Measurements from ENCODE around the gene COL9A1. TPM values are rescaled to one million over a fixed set of nuclear protein-coding genes. Genes with fewer than 3 reads are reported as not detected.

Gene COL9A1
- total RNA-seq, 1 experiment from 2014 or later: not detected

- Mint-ChIP-seq H3K27me3 (ENCODE audit: unreplicated experiment) (peaks cover 29% of the 10 kb centered on the region), H3K4me1 (ENCODE audit: low read depth, unreplicated experiment) (peaks cover 7% of the 10 kb centered on the region), H3K36me3 (ENCODE audit: insufficient read depth, unreplicated experiment) (peaks cover 6% of the 10 kb centered on the region), H3K4me3 (ENCODE audit: low read depth, unreplicated experiment) (no peak overlapping the region), H3K9me3 (ENCODE audit: low read depth, unreplicated experiment) (no peaks in the 10 kb centered on the region), H3K27ac (ENCODE audit: unreplicated experiment) (no peak overlapping the region)
- intact Hi-C loops (cut with micrococcal nuclease; ENCODE audit: unreplicated experiment): no loop called here
- CTCF ChIA-PET: no interaction called here
- no peak for DNase-seq
- TF ChIP-seq CTCF (IDR thresholded peaks at IDR 0.05; ENCODE audit: unreplicated experiment): no peak
- BruUV-seq (replicated peaks): no TSS peak
These were observed 20.5 kb downstream of the COL9A1 start for GRCh38 chr6:70282312-70282918.

- Mint-ChIP-seq H3K4me1 (ENCODE audit: low read depth, unreplicated experiment) (peaks cover 7% of the 10 kb centered on the region), H3K4me3 (ENCODE audit: low read depth, unreplicated experiment) (no peak overlapping the region), H3K27me3 (ENCODE audit: unreplicated experiment) (peaks cover 29% of the 10 kb centered on the region), H3K36me3 (ENCODE audit: insufficient read depth, unreplicated experiment) (peaks cover 6% of the 10 kb centered on the region), H3K27ac (ENCODE audit: unreplicated experiment) (no peak overlapping the region), H3K9me3 (ENCODE audit: low read depth, unreplicated experiment) (no peaks in the 10 kb centered on the region)
- no peak for TF ChIP-seq CTCF (IDR thresholded peaks at IDR 0.05; ENCODE audit: unreplicated experiment)
- CTCF ChIA-PET: no interaction called here
- no peak for DNase-seq
- no TSS peak for BruUV-seq (replicated peaks)
- intact Hi-C loops (cut with micrococcal nuclease; ENCODE audit: unreplicated experiment): no loop called here
These were observed 21.0 kb downstream of the COL9A1 start for GRCh38 chr6:70281923-70282311.

- no peak for TF ChIP-seq CTCF (IDR thresholded peaks at IDR 0.05; ENCODE audit: unreplicated experiment)
- CTCF ChIA-PET: interaction anchor here (0.6 to 1.7 kb wide), 3 partner anchors 60 to 593 kb away, joined by 3 to 8 read pairs (median 4); no protein-coding TSS in a partner anchor
- Mint-ChIP-seq H3K9me3 (ENCODE audit: low read depth, unreplicated experiment) (no peaks in the 10 kb centered on the region), H3K36me3 (ENCODE audit: insufficient read depth, unreplicated experiment) (peaks cover 6% of the 10 kb centered on the region), H3K4me1 (ENCODE audit: low read depth, unreplicated experiment) (peaks cover 7% of the 10 kb centered on the region), H3K27me3 (ENCODE audit: unreplicated experiment) (peaks cover 29% of the 10 kb centered on the region), H3K27ac (ENCODE audit: unreplicated experiment) (peak overlapping the region; percentile 13), H3K4me3 (ENCODE audit: low read depth, unreplicated experiment) (peak overlapping the region; percentile 46)
- DNase-seq: peak; percentile 88
- no TSS peak for BruUV-seq (replicated peaks)
- intact Hi-C loops (cut with micrococcal nuclease; ENCODE audit: unreplicated experiment): no loop called here
These were observed 22.5 kb downstream of the COL9A1 start for GRCh38 chr6:70280400-70280853.

- CTCF ChIA-PET: no interaction called here
- intact Hi-C loops (cut with micrococcal nuclease; ENCODE audit: unreplicated experiment): no loop called here
- H3K4me3 Mint-ChIP-seq (ENCODE audit: low read depth, unreplicated experiment): no peak overlapping the region
- peaks cover 7% of the 10 kb centered on the region for H3K4me1 Mint-ChIP-seq (ENCODE audit: low read depth, unreplicated experiment)
- H3K27ac Mint-ChIP-seq (ENCODE audit: unreplicated experiment): no peak overlapping the region
- peaks cover 6% of the 10 kb centered on the region for H3K36me3 Mint-ChIP-seq (ENCODE audit: insufficient read depth, unreplicated experiment)
- no peaks in the 10 kb centered on the region for H3K9me3 Mint-ChIP-seq (ENCODE audit: low read depth, unreplicated experiment)
- TF ChIP-seq CTCF (IDR thresholded peaks at IDR 0.05; ENCODE audit: unreplicated experiment): no peak
- no peak for DNase-seq
- H3K27me3 Mint-ChIP-seq (ENCODE audit: unreplicated experiment): peaks cover 15% of the 10 kb centered on the region
- no TSS peak for BruUV-seq (replicated peaks)
These were observed 25.4 kb downstream of the COL9A1 start for GRCh38 chr6:70277470-70277869.

Data from Calu3 (cell line).